NCI-H2227 (cell line): ENCODE measurements around the gene RIPOR3.
"Not testable (repeated sequence)": the region's sequence is repeated elsewhere in the genome, so short reads cannot be mapped to it uniquely, and the experiment has no call there.

ENCODE experiments used
- DNase-seq: peaks from one replicate; lab custom pipeline; 2025; ENCODE audit not compliant: unreplicated experiment; lab: John Stamatoyannopoulos, UW

Gene RIPOR3

GRCh38 chr20:50659975-50660670 is 31.2 kb downstream of the RIPOR3 start:
- DNase-seq, result no peak

GRCh38 chr20:50658804-50659380 is 32.5 kb downstream of the RIPOR3 start:
- no peak for DNase-seq

- DNase-seq, result peak; percentile 60
Measured at GRCh38 chr20:50655311-50655880, 35.9 kb downstream of the RIPOR3 start.

GRCh38 chr20:50654904-50655303 is 36.4 kb downstream of the RIPOR3 start:
- DNase-seq, result no peak

- no peak for DNase-seq
Measured at GRCh38 chr20:50652702-50653294, 38.5 kb downstream of the RIPOR3 start.

- no peak for DNase-seq
Measured at GRCh38 chr20:50651676-50652075, 39.7 kb downstream of the RIPOR3 start.

- DNase-seq, result no peak
Measured at GRCh38 chr20:50649590-50649989, 41.8 kb downstream of the RIPOR3 start.

- DNase-seq, result no peak
Measured at GRCh38 chr20:50648651-50649050, 42.7 kb downstream of the RIPOR3 start.

GRCh38 chr20:50646483-50646996 is 44.8 kb downstream of the RIPOR3 start:
- no peak for DNase-seq

- no peak for DNase-seq
Measured at GRCh38 chr20:50645253-50646068, 45.9 kb downstream of the RIPOR3 start.

- peak; percentile 39 for DNase-seq
Measured at GRCh38 chr20:50642288-50642803, 49.0 kb downstream of the RIPOR3 start.

- not testable (repeated sequence) for DNase-seq
Measured at GRCh38 chr20:50641625-50642287, 49.6 kb downstream of the RIPOR3 start.

- DNase-seq, result not testable (repeated sequence)
Measured at GRCh38 chr20:50639971-50640711, 51.2 kb downstream of the RIPOR3 start.

- DNase-seq, result not testable (repeated sequence)
Measured at GRCh38 chr20:50638015-50638847, 53.1 kb downstream of the RIPOR3 start.

- DNase-seq, result peak; percentile 28
Measured at GRCh38 chr20:50636601-50637540, 54.5 kb downstream of the RIPOR3 start.

GRCh38 chr20:50635676-50636600 is 55.4 kb downstream of the RIPOR3 start:
- DNase-seq, result peak; percentile 77
